HepG2 (cell line): ENCODE results near the gene SSX2IP. TPM values are rescaled to one million over a fixed set of nuclear protein-coding genes. Genes with fewer than 3 reads are reported as not detected.

Source experiments
- ARNT ChIP-seq: fragments of 450-650 bp; IDR thresholded peaks from 2 replicates; pipeline ENCODE4 v1.6.1; 2017
- HNF4A ChIP-seq: sonication (generic); formaldehyde crosslinking; IDR thresholded peaks from 2 replicates; pipeline ENCODE4 v1.4.0; 2020; ENCODE audit warnings: missing genetic modification reagents
- HNRNPL ChIP-seq: fragments of 200-400 bp; formaldehyde crosslinking; IDR thresholded peaks from 2 replicates; pipeline ENCODE4 v1.6.1; 2017; ENCODE audit warnings: mild to moderate bottlenecking, low read depth, low read length
- HOXA7 ChIP-seq: sonication (generic); formaldehyde crosslinking; IDR thresholded peaks from 2 replicates; pipeline ENCODE4 v1.8.1; 2022; ENCODE audit warnings: mild to moderate bottlenecking, missing genetic modification reagents, moderate library complexity
- MXD4 ChIP-seq: IDR thresholded peaks from 2 replicates; pipeline ENCODE4 v1.6.1; 2016; ENCODE audit warnings: mild to moderate bottlenecking, missing biosample characterization, missing genetic modification reagents
- PHF5A ChIP-seq: IDR thresholded peaks from one replicate; pipeline ENCODE4 v1.6.1; 2018; ENCODE audit warnings: low read depth, missing genetic modification reagents; ENCODE audit not compliant: unreplicated experiment
- RXRA ChIP-seq: sonication (generic); formaldehyde crosslinking; IDR thresholded peaks from 2 replicates; pipeline ENCODE4 v1.5.1; 2020; ENCODE audit warnings: missing genetic modification reagents
- XRCC5 ChIP-seq: fragments of 200-400 bp; formaldehyde crosslinking; optimal IDR thresholded peaks from 2 replicates; pipeline ENCODE3; 2017; ENCODE audit warnings: mild to moderate bottlenecking, low read length
- ZNF264 ChIP-seq: sonication (generic); formaldehyde crosslinking; IDR thresholded peaks from 2 replicates; pipeline ENCODE4 v1.4.0; 2020; ENCODE audit warnings: missing genetic modification reagents
- ZNF274 ChIP-seq: sonication (generic); formaldehyde crosslinking; IDR thresholded peaks from 2 replicates; pipeline ENCODE4 v1.5.1; 2020; ENCODE audit warnings: mild to moderate bottlenecking, missing genetic modification reagents
- ZNF782 ChIP-seq: sonication (generic); formaldehyde crosslinking; IDR thresholded peaks from 2 replicates; pipeline ENCODE4 v1.4.0; 2020; ENCODE audit warnings: missing genetic modification reagents, mild to moderate bottlenecking, borderline replicate concordance
- ZSCAN30 ChIP-seq: sonication (generic); formaldehyde crosslinking; IDR thresholded peaks from 2 replicates; pipeline ENCODE4 v1.5.0; 2020; ENCODE audit warnings: mild to moderate bottlenecking, missing genetic modification reagents
- polyA plus RNA-seq, 8 experiments: library from polyadenylated mRNA; depleted of rRNA in 3 of 8; stranded (reverse) in 7 of 8; unstranded in 1 of 8; fragments of >200 nt; fragmentation: Illumina TruSeq in 4 of 8; extraction: Trizol in 4 of 8; gene quantifications; 2 replicates each; pipeline versions ENCODE4 v1.2.1 to v1.2.3, GENCODE V29; 2011 to 2016; ENCODE audit warnings: low read depth in 4 of 8, missing spikeins in 1 of 8, mixed read lengths in 1 of 8; ENCODE audit not compliant: insufficient read depth in 1 of 8
- total RNA-seq, 5 experiments: library from RNA; depleted of rRNA; stranded (reverse); fragments of >200 nt; fragmentation: Illumina TruSeq; extraction: Trizol; gene quantifications; 2 replicates each; pipeline ENCODE4 v1.2.3, GENCODE V29; 2016; ENCODE audit warnings: low read depth in 1 of 5
- TF ChIP-seq, protein P1 (sequence below): sonication (generic); formaldehyde crosslinking; IDR thresholded peaks from 2 replicates; pipeline ENCODE4 v1.5.0; 2020; ENCODE audit warnings: mild to moderate bottlenecking, missing genetic modification reagents, moderate library complexity
- TF ChIP-seq, protein P2 (sequence below): sonication (generic); formaldehyde crosslinking; IDR thresholded peaks from 2 replicates; pipeline ENCODE4 v1.5.0; 2020; ENCODE audit warnings: mild to moderate bottlenecking, missing genetic modification reagents
- TF ChIP-seq, protein P3 (sequence below): sonication (generic); formaldehyde crosslinking; conservative IDR thresholded peaks from 2 replicates; pipeline ENCODE4 v1.4.0; 2020; ENCODE audit warnings: missing genetic modification reagents
- TF ChIP-seq, protein P4 (sequence below): sonication (generic); formaldehyde crosslinking; IDR thresholded peaks from 2 replicates; pipeline ENCODE4 v1.5.1; 2020; ENCODE audit warnings: missing genetic modification reagents, mild to moderate bottlenecking, borderline replicate concordance
- TF ChIP-seq, protein P5 (sequence below): sonication (generic); formaldehyde crosslinking; IDR thresholded peaks from 2 replicates; pipeline ENCODE4 v1.8.0; 2022; ENCODE audit warnings: mild to moderate bottlenecking, missing genetic modification reagents, borderline replicate concordance
- TF ChIP-seq, protein P6 (sequence below): sonication (generic); formaldehyde crosslinking; IDR thresholded peaks from 2 replicates; pipeline ENCODE4 v1.4.0; 2020; ENCODE audit warnings: low read depth, mild to moderate bottlenecking, missing genetic modification reagents

SSX2IP gene
- total and polyA plus RNA-seq, 2 of the 13 experiments (the other 11 are each of a cell fraction or from before 2014, with no cell fraction given), result 2.7 to 23.7 TPM

DNA sequence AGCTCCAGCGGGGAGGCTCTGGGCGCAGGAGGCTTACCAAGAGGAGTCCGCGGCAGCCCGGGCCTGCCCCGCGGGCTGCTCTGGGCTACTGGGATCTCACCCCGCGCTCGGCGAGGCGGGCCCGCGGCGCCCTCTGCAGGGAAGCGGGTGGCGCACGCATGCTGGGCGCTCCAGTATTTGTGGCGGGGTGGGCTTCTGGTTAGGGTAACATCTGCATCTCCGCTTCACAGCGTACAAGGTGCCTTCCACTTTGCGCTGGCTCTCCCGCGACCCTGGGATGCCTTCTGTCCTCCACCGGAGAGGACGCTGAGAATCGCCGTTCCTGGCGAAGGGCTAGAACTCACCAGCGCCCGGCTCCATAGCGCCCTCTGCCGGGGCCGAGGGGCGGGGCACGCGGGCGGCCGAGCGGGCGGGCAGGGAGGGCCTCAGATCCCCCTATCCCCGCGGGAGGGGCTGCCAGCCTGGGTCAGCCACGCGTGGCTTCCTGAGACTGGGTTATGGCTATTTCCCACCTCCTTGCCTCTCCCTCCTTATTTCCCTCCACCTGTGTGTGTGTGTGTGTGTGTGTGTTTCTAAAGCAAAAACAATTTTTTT, 69.4 kb downstream of the SSX2IP start (continued):
- TF ChIP-seq HOXA7 (CRISPR knock-in tag), result no peak
- TF ChIP-seq ZSCAN30 (CRISPR knock-in tag), result no peak
- TF ChIP-seq MXD4 (CRISPR knock-in tag), result no peak; the same call in 1 of the 2 replicates
- TF ChIP-seq, protein P1, sequence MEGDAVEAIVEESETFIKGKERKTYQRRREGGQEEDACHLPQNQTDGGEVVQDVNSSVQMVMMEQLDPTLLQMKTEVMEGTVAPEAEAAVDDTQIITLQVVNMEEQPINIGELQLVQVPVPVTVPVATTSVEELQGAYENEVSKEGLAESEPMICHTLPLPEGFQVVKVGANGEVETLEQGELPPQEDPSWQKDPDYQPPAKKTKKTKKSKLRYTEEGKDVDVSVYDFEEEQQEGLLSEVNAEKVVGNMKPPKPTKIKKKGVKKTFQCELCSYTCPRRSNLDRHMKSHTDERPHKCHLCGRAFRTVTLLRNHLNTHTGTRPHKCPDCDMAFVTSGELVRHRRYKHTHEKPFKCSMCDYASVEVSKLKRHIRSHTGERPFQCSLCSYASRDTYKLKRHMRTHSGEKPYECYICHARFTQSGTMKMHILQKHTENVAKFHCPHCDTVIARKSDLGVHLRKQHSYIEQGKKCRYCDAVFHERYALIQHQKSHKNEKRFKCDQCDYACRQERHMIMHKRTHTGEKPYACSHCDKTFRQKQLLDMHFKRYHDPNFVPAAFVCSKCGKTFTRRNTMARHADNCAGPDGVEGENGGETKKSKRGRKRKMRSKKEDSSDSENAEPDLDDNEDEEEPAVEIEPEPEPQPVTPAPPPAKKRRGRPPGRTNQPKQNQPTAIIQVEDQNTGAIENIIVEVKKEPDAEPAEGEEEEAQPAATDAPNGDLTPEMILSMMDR, result peak; percentile 89
- TF ChIP-seq ZNF264 (CRISPR knock-in tag), result no peak
- no peak for TF ChIP-seq HNRNPL
- peak; percentile 27; the same call in 1 of the 2 replicates for TF ChIP-seq ZNF274 (CRISPR knock-in tag)
- TF ChIP-seq ZNF782, result no peak
- no peak for TF ChIP-seq RXRA (CRISPR knock-in tag)
- TF ChIP-seq HNF4A (CRISPR knock-in tag), result no peak
- TF ChIP-seq, protein P2, sequence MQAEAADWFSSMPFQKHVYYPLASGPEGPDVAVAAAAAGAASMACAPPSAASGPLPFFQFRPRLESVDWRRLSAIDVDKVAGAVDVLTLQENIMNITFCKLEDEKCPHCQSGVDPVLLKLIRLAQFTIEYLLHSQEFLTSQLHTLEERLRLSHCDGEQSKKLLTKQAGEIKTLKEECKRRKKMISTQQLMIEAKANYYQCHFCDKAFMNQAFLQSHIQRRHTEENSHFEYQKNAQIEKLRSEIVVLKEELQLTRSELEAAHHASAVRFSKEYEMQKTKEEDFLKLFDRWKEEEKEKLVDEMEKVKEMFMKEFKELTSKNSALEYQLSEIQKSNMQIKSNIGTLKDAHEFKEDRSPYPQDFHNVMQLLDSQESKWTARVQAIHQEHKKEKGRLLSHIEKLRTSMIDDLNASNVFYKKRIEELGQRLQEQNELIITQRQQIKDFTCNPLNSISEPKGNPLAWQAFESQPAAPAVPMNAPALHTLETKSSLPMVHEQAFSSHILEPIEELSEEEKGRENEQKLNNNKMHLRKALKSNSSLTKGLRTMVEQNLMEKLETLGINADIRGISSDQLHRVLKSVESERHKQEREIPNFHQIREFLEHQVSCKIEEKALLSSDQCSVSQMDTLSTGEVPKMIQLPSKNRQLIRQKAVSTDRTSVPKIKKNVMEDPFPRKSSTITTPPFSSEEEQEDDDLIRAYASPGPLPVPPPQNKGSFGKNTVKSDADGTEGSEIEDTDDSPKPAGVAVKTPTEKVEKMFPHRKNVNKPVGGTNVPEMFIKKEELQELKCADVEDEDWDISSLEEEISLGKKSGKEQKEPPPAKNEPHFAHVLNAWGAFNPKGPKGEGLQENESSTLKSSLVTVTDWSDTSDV, result no peak
- TF ChIP-seq, protein P3, sequence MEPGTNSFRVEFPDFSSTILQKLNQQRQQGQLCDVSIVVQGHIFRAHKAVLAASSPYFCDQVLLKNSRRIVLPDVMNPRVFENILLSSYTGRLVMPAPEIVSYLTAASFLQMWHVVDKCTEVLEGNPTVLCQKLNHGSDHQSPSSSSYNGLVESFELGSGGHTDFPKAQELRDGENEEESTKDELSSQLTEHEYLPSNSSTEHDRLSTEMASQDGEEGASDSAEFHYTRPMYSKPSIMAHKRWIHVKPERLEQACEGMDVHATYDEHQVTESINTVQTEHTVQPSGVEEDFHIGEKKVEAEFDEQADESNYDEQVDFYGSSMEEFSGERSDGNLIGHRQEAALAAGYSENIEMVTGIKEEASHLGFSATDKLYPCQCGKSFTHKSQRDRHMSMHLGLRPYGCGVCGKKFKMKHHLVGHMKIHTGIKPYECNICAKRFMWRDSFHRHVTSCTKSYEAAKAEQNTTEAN (CRISPR knock-in tag), result no peak
- no peak for TF ChIP-seq ARNT
- TF ChIP-seq, protein P4, sequence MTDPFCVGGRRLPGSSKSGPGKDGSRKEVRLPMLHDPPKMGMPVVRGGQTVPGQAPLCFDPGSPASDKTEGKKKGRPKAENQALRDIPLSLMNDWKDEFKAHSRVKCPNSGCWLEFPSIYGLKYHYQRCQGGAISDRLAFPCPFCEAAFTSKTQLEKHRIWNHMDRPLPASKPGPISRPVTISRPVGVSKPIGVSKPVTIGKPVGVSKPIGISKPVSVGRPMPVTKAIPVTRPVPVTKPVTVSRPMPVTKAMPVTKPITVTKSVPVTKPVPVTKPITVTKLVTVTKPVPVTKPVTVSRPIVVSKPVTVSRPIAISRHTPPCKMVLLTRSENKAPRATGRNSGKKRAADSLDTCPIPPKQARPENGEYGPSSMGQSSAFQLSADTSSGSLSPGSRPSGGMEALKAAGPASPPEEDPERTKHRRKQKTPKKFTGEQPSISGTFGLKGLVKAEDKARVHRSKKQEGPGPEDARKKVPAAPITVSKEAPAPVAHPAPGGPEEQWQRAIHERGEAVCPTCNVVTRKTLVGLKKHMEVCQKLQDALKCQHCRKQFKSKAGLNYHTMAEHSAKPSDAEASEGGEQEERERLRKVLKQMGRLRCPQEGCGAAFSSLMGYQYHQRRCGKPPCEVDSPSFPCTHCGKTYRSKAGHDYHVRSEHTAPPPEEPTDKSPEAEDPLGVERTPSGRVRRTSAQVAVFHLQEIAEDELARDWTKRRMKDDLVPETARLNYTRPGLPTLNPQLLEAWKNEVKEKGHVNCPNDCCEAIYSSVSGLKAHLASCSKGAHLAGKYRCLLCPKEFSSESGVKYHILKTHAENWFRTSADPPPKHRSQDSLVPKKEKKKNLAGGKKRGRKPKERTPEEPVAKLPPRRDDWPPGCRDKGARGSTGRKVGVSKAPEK (CRISPR knock-in tag), result no peak
- TF ChIP-seq, protein P5, sequence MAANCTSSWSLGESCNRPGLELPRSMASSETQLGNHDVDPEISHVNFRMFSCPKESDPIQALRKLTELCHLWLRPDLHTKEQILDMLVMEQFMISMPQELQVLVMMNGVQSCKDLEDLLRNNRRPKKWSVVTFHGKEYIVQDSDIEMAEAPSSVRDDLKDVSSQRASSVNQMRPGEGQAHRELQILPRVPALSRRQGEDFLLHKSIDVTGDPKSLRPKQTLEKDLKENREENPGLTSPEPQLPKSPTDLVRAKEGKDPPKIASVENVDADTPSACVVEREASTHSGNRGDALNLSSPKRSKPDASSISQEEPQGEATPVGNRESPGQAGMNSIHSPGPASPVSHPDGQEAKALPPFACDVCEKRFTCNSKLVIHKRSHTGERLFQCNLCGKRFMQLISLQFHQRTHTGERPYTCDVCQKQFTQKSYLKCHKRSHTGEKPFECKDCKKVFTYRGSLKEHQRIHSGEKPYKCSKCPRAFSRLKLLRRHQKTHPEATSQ (CRISPR knock-in tag), result 0 out of 2 replicates have a peak, but pooled peaks have one; percentile 41
- TF ChIP-seq XRCC5, result peak; percentile 74
- no peak for TF ChIP-seq PHF5A (CRISPR knock-in tag)
- TF ChIP-seq, protein P6, sequence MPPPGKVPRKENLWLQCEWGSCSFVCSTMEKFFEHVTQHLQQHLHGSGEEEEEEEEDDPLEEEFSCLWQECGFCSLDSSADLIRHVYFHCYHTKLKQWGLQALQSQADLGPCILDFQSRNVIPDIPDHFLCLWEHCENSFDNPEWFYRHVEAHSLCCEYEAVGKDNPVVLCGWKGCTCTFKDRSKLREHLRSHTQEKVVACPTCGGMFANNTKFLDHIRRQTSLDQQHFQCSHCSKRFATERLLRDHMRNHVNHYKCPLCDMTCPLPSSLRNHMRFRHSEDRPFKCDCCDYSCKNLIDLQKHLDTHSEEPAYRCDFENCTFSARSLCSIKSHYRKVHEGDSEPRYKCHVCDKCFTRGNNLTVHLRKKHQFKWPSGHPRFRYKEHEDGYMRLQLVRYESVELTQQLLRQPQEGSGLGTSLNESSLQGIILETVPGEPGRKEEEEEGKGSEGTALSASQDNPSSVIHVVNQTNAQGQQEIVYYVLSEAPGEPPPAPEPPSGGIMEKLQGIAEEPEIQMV (CRISPR knock-in tag), result no peak
